Glutamatergic neuron (in vitro differentiated cells): ENCODE data around the gene TXNIP. TPM values are rescaled to one million over a fixed set of nuclear protein-coding genes. Genes with fewer than 3 reads are reported as not detected.

Experiments used
- DNase-seq: peaks from one replicate; pipeline ENCODE4 v3.0.0; 2022
- H3K27ac Mint-ChIP-seq: one replicate; pipeline ENCODE4 v1.8.0; 2020; ENCODE audit warnings: mild to moderate bottlenecking, mixed read lengths, inconsistent platforms; ENCODE audit not compliant: unreplicated experiment
- H3K27me3 Mint-ChIP-seq: one replicate; pipeline ENCODE4 v1.8.0; 2020; ENCODE audit warnings: mild to moderate bottlenecking, moderate library complexity, mixed read lengths, inconsistent platforms; ENCODE audit not compliant: unreplicated experiment
- H3K36me3 Mint-ChIP-seq: one replicate; pipeline ENCODE4 v1.8.0; 2020; ENCODE audit warnings: mild to moderate bottlenecking, mixed read lengths, inconsistent platforms; ENCODE audit not compliant: unreplicated experiment
- H3K4me1 Mint-ChIP-seq: one replicate; pipeline ENCODE4 v1.8.0; 2020; ENCODE audit warnings: mild to moderate bottlenecking, low read depth, mixed read lengths, inconsistent platforms; ENCODE audit not compliant: unreplicated experiment
- H3K4me3 Mint-ChIP-seq: one replicate; pipeline ENCODE4 v1.8.0; 2020; ENCODE audit warnings: mild to moderate bottlenecking, mixed read lengths, inconsistent platforms; ENCODE audit not compliant: unreplicated experiment
- H3K9me3 Mint-ChIP-seq: one replicate; pipeline ENCODE4 v1.8.0; 2020; ENCODE audit warnings: mild to moderate bottlenecking, moderate library complexity, mixed read lengths, inconsistent platforms; ENCODE audit not compliant: unreplicated experiment
- CTCF ChIP-seq: fragments of 200-600 bp; sonication (generic); IDR thresholded peaks from one replicate; pipeline ENCODE4 v1.5.0; 2021; ENCODE audit not compliant: partially characterized antibody, unreplicated experiment
- total RNA-seq: library from RNA; stranded (reverse); fragmentation: NEBNext Ultra II Directional; extraction: Animal tissue kit (Norgen Biotek cat#: 25700); gene quantifications from one replicate; pipeline ENCODE4 v1.2.1, GENCODE V29; 2021; ENCODE audit not compliant: unreplicated experiment

TXNIP gene
- total RNA-seq, 1 donor from 2014 or later: 126 TPM

- no peaks in the 10 kb centered on the region for H3K27me3 Mint-ChIP-seq
- no peaks in the 10 kb centered on the region for H3K36me3 Mint-ChIP-seq
- no peak overlapping the region for H3K27ac Mint-ChIP-seq
- peaks cover 2% of the 10 kb centered on the region for H3K9me3 Mint-ChIP-seq
- TF ChIP-seq CTCF: no peak
- peaks cover 12% of the 10 kb centered on the region for H3K4me1 Mint-ChIP-seq
- H3K4me3 Mint-ChIP-seq: no peak overlapping the region
- no peak for DNase-seq
These were observed 11.3 kb downstream of the TXNIP start for GRCh38 chr1:145985129-145985501.

DNA sequence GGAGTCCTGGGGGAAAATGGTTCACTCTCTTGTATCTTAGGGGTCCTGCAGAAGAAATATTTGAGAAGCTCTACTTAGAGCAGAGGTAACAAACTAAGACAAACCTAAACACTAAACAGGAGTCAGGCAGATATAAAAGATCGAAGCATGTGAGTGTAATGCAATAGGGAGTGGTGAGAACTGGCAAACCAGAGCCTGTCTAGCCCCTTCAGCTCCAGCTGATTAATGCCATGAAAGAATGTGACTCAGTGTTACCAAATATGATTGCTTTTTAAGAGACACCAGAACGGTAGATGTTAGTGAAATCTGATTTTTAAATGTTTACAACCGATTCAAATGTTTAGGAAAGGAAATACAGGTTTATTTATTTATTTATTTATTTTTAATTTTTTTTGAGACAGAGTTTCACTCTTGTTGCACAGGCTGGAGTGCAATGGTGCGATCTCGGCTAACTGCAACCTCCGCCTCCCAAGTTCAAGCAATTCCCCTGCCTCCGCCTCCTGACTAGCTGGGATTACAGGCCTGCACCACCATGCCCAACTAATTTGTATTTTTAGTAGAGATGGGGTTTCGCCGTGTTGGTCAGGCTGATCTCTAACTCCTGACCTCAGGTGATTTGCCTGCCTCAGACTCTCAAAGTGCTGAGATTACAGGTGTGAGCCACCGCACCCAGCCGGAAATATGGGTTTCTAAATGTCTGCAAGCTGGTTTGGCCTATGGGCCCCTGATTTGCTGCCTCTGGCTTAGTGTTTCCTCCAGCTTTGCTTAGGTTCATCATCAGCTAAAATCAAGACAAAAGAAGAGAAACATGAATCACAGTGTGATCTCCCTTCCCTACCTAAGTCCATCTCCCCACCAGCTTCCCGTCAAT, 12.2 kb downstream of the TXNIP start:
- Mint-ChIP-seq H3K4me3 (no peak overlapping the region), H3K36me3 (no peaks in the 10 kb centered on the region), H3K27me3 (no peaks in the 10 kb centered on the region), H3K27ac (no peak overlapping the region), H3K4me1 (peaks cover 12% of the 10 kb centered on the region), H3K9me3 (peaks cover 2% of the 10 kb centered on the region)
- no peak for TF ChIP-seq CTCF
- DNase-seq: no peak

DNA sequence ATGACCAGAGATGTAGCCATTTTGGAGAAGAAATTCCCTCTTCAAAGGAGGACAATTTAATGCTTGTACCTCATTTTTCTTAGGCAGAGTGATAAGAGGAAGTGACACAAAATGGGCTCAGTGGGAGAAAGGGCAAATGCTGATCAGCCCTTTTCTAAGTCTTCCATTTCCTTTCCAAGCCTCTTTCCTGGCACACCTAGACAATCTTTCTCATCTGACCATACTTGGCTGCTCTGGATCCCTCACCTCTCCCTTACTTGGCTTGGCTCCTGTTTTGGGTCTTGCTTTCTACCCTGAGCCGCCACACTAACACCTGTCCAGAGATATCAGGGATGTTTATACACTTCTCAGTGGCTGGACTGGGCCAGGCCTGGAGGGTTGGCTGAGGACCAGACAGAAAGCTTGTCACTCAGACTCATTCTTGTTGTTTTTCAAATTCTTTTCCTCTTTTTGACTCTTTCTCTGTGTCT, 13.1 kb downstream of the TXNIP start:
- no peak for DNase-seq
- Mint-ChIP-seq H3K4me1 (peaks cover 12% of the 10 kb centered on the region), H3K27ac (no peak overlapping the region), H3K9me3 (peaks cover 2% of the 10 kb centered on the region), H3K36me3 (no peaks in the 10 kb centered on the region), H3K27me3 (no peaks in the 10 kb centered on the region), H3K4me3 (no peak overlapping the region)
- TF ChIP-seq CTCF: no peak

DNA sequence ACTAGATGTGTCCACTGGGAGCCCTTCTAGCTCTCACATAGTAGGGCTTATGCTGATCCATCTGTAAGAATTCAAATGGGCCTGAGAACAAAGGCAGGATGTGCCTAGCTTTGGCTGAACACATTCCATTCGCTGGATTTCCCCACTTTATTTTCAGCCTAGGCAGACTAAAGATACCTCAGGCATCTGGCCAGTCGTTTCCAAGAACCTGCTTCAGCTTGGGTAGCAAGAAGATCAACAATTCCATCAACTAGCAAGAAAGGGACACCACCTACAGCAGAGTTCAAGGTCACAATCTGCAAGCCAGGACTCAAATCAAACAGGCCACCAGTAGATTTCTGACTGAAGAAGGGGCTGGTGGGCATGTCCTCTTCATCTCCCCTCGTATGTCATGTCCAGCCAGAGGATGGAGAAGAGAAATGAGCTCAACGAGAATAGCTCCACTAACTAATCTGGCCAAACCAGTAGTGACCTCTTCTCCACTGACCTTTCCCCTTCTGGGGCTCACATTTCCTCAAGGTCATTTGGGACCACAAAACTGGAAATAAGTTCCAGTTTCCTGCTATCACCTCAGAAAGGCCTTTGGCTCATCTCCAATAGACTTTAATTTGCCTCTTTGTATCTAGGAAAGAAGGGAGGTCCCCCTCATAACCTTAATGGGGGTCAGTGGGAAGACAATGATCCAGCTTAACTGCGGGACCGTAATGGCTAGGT, 14.2 kb downstream of the TXNIP start:
- H3K36me3 Mint-ChIP-seq: no peaks in the 10 kb centered on the region
- no peak overlapping the region for H3K4me3 Mint-ChIP-seq
- H3K27me3 Mint-ChIP-seq: no peaks in the 10 kb centered on the region
- DNase-seq: no peak
- H3K9me3 Mint-ChIP-seq: peaks cover 2% of the 10 kb centered on the region
- H3K4me1 Mint-ChIP-seq: peaks cover 22% of the 10 kb centered on the region
- H3K27ac Mint-ChIP-seq: no peak overlapping the region
- no peak for TF ChIP-seq CTCF
